Testis (tissue), 3 donors: ENCODE measurements around the gene FOS. TPM values are rescaled to one million over a fixed set of nuclear protein-coding genes. Genes with fewer than 3 reads are reported as not detected.

ENCODE experiments used
- DNase-seq: peaks from one replicate; pipeline ENCODE4 v3.0.0-alpha.2; 2019
- H3K27ac ChIP-seq, 2 donors: fragments of 200-600 bp; sonication (generic); one replicate each; pipeline ENCODE4 v1.5.1; 2019
- H3K27me3 ChIP-seq: fragments of 200-600 bp; sonication (generic); one replicate; pipeline ENCODE4 v1.5.1; 2019
- H3K36me3 ChIP-seq: fragments of 200-600 bp; sonication (generic); one replicate; pipeline ENCODE4 v1.5.1; 2017; ENCODE audit warnings: low read depth; ENCODE audit errors: missing control alignments
- H3K4me1 ChIP-seq: fragments of 200-600 bp; sonication (generic); one replicate; pipeline ENCODE4 v1.5.1; 2019
- H3K4me3 ChIP-seq, 2 donors: fragments of 200-600 bp; sonication (generic); one replicate each; pipeline ENCODE4 v1.5.1; 2017 to 2019
- H3K9me3 ChIP-seq: fragments of 200-600 bp; sonication (generic); one replicate; pipeline ENCODE4 v1.5.1; 2017
- POLR2A ChIP-seq: fragments of 450-650 bp; IDR thresholded peaks from one replicate; pipeline ENCODE4 v1.6.1; 2017; ENCODE audit warnings: antibody characterized with exemption, mild to moderate bottlenecking, moderate library complexity
- WGBS, 2 donors: methylation state at CpG; one replicate each; pipeline ENCODE4 v1.1.5; 2018; 5-methylcytosine and 5-hydroxymethylcytosine counted together
- intact Hi-C: fragments of 100-400 bp; cut with DNase I; formaldehyde crosslinking; loops from one replicate; pipeline ENCODE4 v1.15.1; 2023; ENCODE audit warnings: low total_unique reads
- polyA plus RNA-seq: library from polyadenylated mRNA; stranded (reverse); fragments of 350-450 nt; fragmentation: Illumina TruSeq; extraction: RNeasy Lipid Tissue Mini Kit (QIAGEN cat#74804); gene quantifications from one replicate; pipeline ENCODE4 v1.2.3, GENCODE V29; 2014; ENCODE audit warnings: low read depth, low replicate concordance; ENCODE audit not compliant: insufficient read depth
- total RNA-seq, 2 donors: library from RNA; depleted of rRNA; stranded (reverse); fragments of >200 nt; gene quantifications; one replicate each; pipeline ENCODE4 v1.2.3, GENCODE V29; 2016
- TF ChIP-seq, protein P1 (sequence below), 3 experiments: fragments of 450-650 bp in 2 of 3; fragments of 200-600 bp in 1 of 3; sonication (generic) in 1 of 3; IDR thresholded peaks; one replicate each; pipeline ENCODE4 v1.5.1; 2016 to 2019; ENCODE audit warnings: antibody characterized with exemption in 3 of 3, mild to moderate bottlenecking in 2 of 3, moderate library complexity in 1 of 3

FOS gene
- total and polyA plus RNA-seq, 3 donors from 2014 or later, result 44.2 to 247 (median 66.1) TPM

GRCh38 chr14:75260025-75260763 lies 18.4 kb upstream of the FOS start:
- no peak for TF ChIP-seq POLR2A
- TF ChIP-seq, protein P1, sequence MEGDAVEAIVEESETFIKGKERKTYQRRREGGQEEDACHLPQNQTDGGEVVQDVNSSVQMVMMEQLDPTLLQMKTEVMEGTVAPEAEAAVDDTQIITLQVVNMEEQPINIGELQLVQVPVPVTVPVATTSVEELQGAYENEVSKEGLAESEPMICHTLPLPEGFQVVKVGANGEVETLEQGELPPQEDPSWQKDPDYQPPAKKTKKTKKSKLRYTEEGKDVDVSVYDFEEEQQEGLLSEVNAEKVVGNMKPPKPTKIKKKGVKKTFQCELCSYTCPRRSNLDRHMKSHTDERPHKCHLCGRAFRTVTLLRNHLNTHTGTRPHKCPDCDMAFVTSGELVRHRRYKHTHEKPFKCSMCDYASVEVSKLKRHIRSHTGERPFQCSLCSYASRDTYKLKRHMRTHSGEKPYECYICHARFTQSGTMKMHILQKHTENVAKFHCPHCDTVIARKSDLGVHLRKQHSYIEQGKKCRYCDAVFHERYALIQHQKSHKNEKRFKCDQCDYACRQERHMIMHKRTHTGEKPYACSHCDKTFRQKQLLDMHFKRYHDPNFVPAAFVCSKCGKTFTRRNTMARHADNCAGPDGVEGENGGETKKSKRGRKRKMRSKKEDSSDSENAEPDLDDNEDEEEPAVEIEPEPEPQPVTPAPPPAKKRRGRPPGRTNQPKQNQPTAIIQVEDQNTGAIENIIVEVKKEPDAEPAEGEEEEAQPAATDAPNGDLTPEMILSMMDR (IDR thresholded peaks at IDR 0.05), result no peak
- Histone ChIP-seq H3K4me1 (peaks cover 26% of the 10 kb centered on the region), H3K27me3 (no peaks in the 10 kb centered on the region), H3K36me3 (no peaks in the 10 kb centered on the region), H3K27ac (peak overlapping the region; percentile 92 to 98), H3K9me3 (no peaks in the 10 kb centered on the region), H3K4me3 (no peak overlapping the region)
- intact Hi-C loops, result no loop called here
- no peak for DNase-seq
- WGBS, 2 donors, result 58 to 62% methylated on average over 8 of the region's 8 CpGs

- TF ChIP-seq, protein P1 (IDR thresholded peaks at IDR 0.05), result no peak
- no peak for TF ChIP-seq POLR2A
- Histone ChIP-seq H3K27me3 (no peaks in the 10 kb centered on the region), H3K27ac (no peak overlapping the region), H3K4me1 (peaks cover 22% of the 10 kb centered on the region), H3K4me3 (no peak overlapping the region), H3K36me3 (no peaks in the 10 kb centered on the region), H3K9me3 (no peaks in the 10 kb centered on the region)
- WGBS, 2 donors, result 87 to 95% methylated on average over 5 of the region's 5 CpGs
- intact Hi-C loops, result no loop called here
- DNase-seq, result no peak
These were observed 16.8 kb upstream of the FOS start for GRCh38 chr14:75261820-75262219.

GRCh38 chr14:75262641-75263040 lies 16.0 kb upstream of the FOS start:
- Histone ChIP-seq H3K9me3 (no peaks in the 10 kb centered on the region), H3K27me3 (no peaks in the 10 kb centered on the region), H3K27ac (no peak overlapping the region), H3K4me3 (no peak overlapping the region), H3K36me3 (no peaks in the 10 kb centered on the region), H3K4me1 (peaks cover 26% of the 10 kb centered on the region)
- TF ChIP-seq POLR2A, result no peak
- TF ChIP-seq, protein P1 (IDR thresholded peaks at IDR 0.05), result no peak
- intact Hi-C loops, result no loop called here
- WGBS, 2 donors, result 92 to 93% methylated on average over 2 of the region's 2 CpGs
- no peak for DNase-seq

DNA sequence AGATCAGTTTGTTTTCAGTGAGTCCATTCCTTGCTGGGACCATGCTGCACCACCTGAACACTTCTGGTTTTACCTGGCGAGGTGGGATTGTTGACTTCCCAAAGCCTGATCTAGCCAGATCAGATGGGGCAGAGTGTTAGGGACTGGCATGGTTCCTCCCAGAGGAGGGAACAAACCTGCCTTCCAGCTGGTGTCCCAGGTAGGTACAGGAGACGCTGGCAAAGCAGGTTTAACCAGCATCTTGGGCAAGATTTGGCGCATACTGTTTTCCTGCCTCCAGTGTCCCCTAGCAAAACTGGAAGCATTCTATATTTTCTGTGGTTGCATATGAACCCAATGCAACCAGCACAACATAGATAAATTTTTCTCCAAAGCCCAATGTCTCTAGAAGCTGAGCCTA lies 14.6 kb upstream of the FOS start:
- Histone ChIP-seq H3K4me1 (peaks cover 19% of the 10 kb centered on the region), H3K27ac (no peak overlapping the region), H3K27me3 (no peaks in the 10 kb centered on the region), H3K4me3 (no peak overlapping the region), H3K9me3 (no peaks in the 10 kb centered on the region), H3K36me3 (no peaks in the 10 kb centered on the region)
- WGBS, 2 donors, result 90 to 95% methylated on average over 3 of the region's 3 CpGs
- no peak for DNase-seq
- TF ChIP-seq, protein P1 (IDR thresholded peaks at IDR 0.05), result no peak
- no peak for TF ChIP-seq POLR2A
- intact Hi-C loops, result no loop called here
